A549 (cell line): ENCODE results near the gene SLC38A10. TPM values are rescaled to one million over a fixed set of nuclear protein-coding genes. Genes with fewer than 3 reads are reported as not detected.
A peak's percentile ranks its signal among the peaks of the same experiment; 100 is the strongest.

Experiments
- ATAC-seq, 2 experiments: fragments of 200-7000 bp in 1 of 2; fragments of >200 bp in 1 of 2; cut with Nextera tagmentation in 1 of 2; cut with Tn5 transposase in 1 of 2; 3 replicates each; pipeline versions ENCODE4 v1.8.0 to v1.9.1; 2018 to 2020; ENCODE audit warnings: mild to moderate bottlenecking in 1 of 2, moderate library complexity in 1 of 2
- CTCF ChIA-PET: fragments of 300-600 bp; sonication (Branson Sonifier 250); formaldehyde crosslinking; extraction: SDS; loops from one replicate; lab custom pipeline; 2021; ENCODE audit warnings: antibody characterized with exemption, inconsistent platforms; lab: Yijun Ruan, JAX
- POLR2A ChIA-PET: fragments of 350-600 bp; formaldehyde crosslinking; extraction: SDS; loops from one replicate; lab custom pipeline; 2021; ENCODE audit warnings: antibody characterized with exemption, inconsistent platforms; lab: Yijun Ruan, JAX
- DNase-seq, 2 experiments: peaks; one replicate each; pipeline versions ENCODE4 v3.0.0 to v3.0.0-alpha.2; 2011 to 2016; ENCODE audit warnings: low read depth in 1 of 2, low spot score in 1 of 2
- FAIRE-seq: peaks from 2 replicates; lab custom pipeline; 2011; peaks lifted over from hg19 to GRCh38; lab: Jason Lieb, UNC
- H3K27ac ChIP-seq, 2 experiments: fragments of >200 bp; sonication (Bioruptor Twin); formaldehyde crosslinking; 3 replicates each; pipeline ENCODE4 v1.5.1; 2016 to 2017
- H3K4me1 ChIP-seq: fragments of >200 bp; sonication (Bioruptor Twin); formaldehyde crosslinking; 3 replicates; pipeline ENCODE4 v1.6.1; 2016
- H3K4me2 ChIP-seq: fragments of >200 bp; sonication (Bioruptor Twin); formaldehyde crosslinking; 3 replicates; pipeline ENCODE4 v1.6.1; 2016
- H3K4me3 ChIP-seq: fragments of >200 bp; sonication (Bioruptor Twin); formaldehyde crosslinking; 3 replicates; pipeline ENCODE4 v1.5.1; 2016
- H3K9me3 ChIP-seq: fragments of >200 bp; sonication (Bioruptor Twin); formaldehyde crosslinking; 3 replicates; pipeline ENCODE4 v1.6.1; 2016
- BHLHE40 ChIP-seq: IDR thresholded peaks from 2 replicates; pipeline ENCODE4 v1.6.1; 2012; ENCODE audit warnings: low read depth, low read length, inconsistent platforms
- CBX2 ChIP-seq: fragments of 200-600 bp; sonication (generic); IDR thresholded peaks from 2 replicates; pipeline ENCODE4 v1.6.1; 2016; ENCODE audit warnings: low read depth, mild to moderate bottlenecking, borderline replicate concordance
- CBX8 ChIP-seq: fragments of 200-600 bp; sonication (generic); IDR thresholded peaks from 2 replicates; pipeline ENCODE4 v1.6.1; 2016
- CHD2 ChIP-seq: fragments of 150-350 bp; IDR thresholded peaks from 2 replicates; pipeline ENCODE4 v1.6.1; 2014; ENCODE audit warnings: low read length; ENCODE audit not compliant: partially characterized antibody
- CHD4 ChIP-seq: fragments of 200-600 bp; sonication (generic); IDR thresholded peaks from 2 replicates; pipeline ENCODE4 v1.6.1; 2016; ENCODE audit warnings: antibody characterized with exemption, mild to moderate bottlenecking, borderline replicate concordance
- EHMT2 ChIP-seq: fragments of 200-600 bp; sonication (generic); IDR thresholded peaks from 2 replicates; pipeline ENCODE4 v1.6.1; 2016; ENCODE audit warnings: antibody characterized with exemption, low read depth, mild to moderate bottlenecking, moderate library complexity
- FOSB ChIP-seq: fragments of 250-450 bp; sonication (Bioruptor Pico); IDR thresholded peaks from 2 replicates; pipeline ENCODE4 v1.5.0; 2020; ENCODE audit warnings: mild to moderate bottlenecking, moderate library complexity
- HDAC2 ChIP-seq: fragments of 200-600 bp; sonication (generic); IDR thresholded peaks from 2 replicates; pipeline ENCODE4 v1.6.1; 2016
- HOXB13 ChIP-seq: fragments of 250-450 bp; sonication (Bioruptor Pico); IDR thresholded peaks from 2 replicates; pipeline ENCODE4 v1.5.0; 2020; ENCODE audit warnings: low read depth, mild to moderate bottlenecking, moderate library complexity
- JUN ChIP-seq, 2 experiments: fragments of >200 bp; sonication (Bioruptor Twin); formaldehyde crosslinking; IDR thresholded peaks; 2 replicates in 1 of 2; 3 replicates in 1 of 2; pipeline ENCODE4 v1.6.1; 2016 to 2017
- JUNB ChIP-seq: fragments of >200 bp; sonication (Bioruptor Twin); formaldehyde crosslinking; IDR thresholded peaks from 2 replicates; pipeline ENCODE4 v1.6.1; 2016
- KDM5A ChIP-seq: fragments of 200-600 bp; sonication (generic); IDR thresholded peaks from 2 replicates; pipeline ENCODE4 v1.6.1; 2016; ENCODE audit warnings: antibody characterized with exemption, mild to moderate bottlenecking
- MAFK ChIP-seq: fragments of 450-650 bp; IDR thresholded peaks from 2 replicates; pipeline ENCODE4 v1.6.1; 2014; ENCODE audit not compliant: partially characterized antibody
- RAD21 ChIP-seq, 2 experiments: fragments of >200 bp in 1 of 2; sonication (Bioruptor Twin) in 1 of 2; formaldehyde crosslinking in 1 of 2; IDR thresholded peaks in 1 of 2; conservative IDR thresholded peaks in 1 of 2; 2 replicates in 1 of 2; 3 replicates in 1 of 2; pipeline ENCODE4 v1.6.1; 2012 to 2018; ENCODE audit warnings: inconsistent platforms in 1 of 2
- RNF2 ChIP-seq: fragments of 200-600 bp; sonication (generic); IDR thresholded peaks from 2 replicates; pipeline ENCODE4 v1.6.1; 2016; ENCODE audit warnings: low read depth, mild to moderate bottlenecking, antibody characterized with exemption, moderate library complexity, borderline replicate concordance
- TP53 ChIP-seq: fragments of 250-450 bp; sonication (Bioruptor Pico); IDR thresholded peaks from 2 replicates; pipeline ENCODE4 v1.5.0; 2021; ENCODE audit warnings: mild to moderate bottlenecking, moderate library complexity
- ZNF302 ChIP-seq: fragments of 250-450 bp; sonication (Bioruptor Pico); IDR thresholded peaks from 2 replicates; pipeline ENCODE4 v1.9.0; 2021; ENCODE audit warnings: inconsistent platforms, mild to moderate bottlenecking, moderate library complexity
- ZSCAN20 ChIP-seq: fragments of 250-450 bp; sonication (Bioruptor Pico); IDR thresholded peaks from 2 replicates; pipeline ENCODE4 v1.8.0; 2022; ENCODE audit warnings: mild to moderate bottlenecking, moderate library complexity
- WGBS: methylation state at CpG from one replicate; pipeline ENCODE4 v1.1.6; 2017; ENCODE audit errors: missing lambda C conversion rate; 5-methylcytosine and 5-hydroxymethylcytosine counted together
- polyA plus RNA-seq, 4 experiments: library from polyadenylated mRNA; depleted of rRNA in 3 of 4; stranded (reverse); fragments of >200 nt; fragmentation: RNase III in 1 of 4; extraction: RNeasy Plus Mini Kit Qiagen cat#74134 plus additional on column Dnase treatment in 1 of 4; gene quantifications; 2 replicates in 3 of 4; 3 replicates in 1 of 4; pipeline ENCODE4 v1.2.3, GENCODE V29; 2011 to 2017
- TF ChIP-seq, protein P1 (sequence below): fragments of >200 bp; sonication (Bioruptor Twin); formaldehyde crosslinking; IDR thresholded peaks from 2 replicates; pipeline ENCODE4 v1.6.1; 2016
- TF ChIP-seq, protein P2 (sequence below): IDR thresholded peaks from 2 replicates; pipeline ENCODE4 v1.6.1; 2012
- TF ChIP-seq, protein P3 (sequence below): IDR thresholded peaks from 2 replicates; pipeline ENCODE4 v1.6.1; 2012; ENCODE audit warnings: low read depth, borderline replicate concordance
- TF ChIP-seq, protein P4 (sequence below): fragments of 200-600 bp; sonication (generic); IDR thresholded peaks from 2 replicates; pipeline ENCODE4 v1.6.1; 2016; ENCODE audit warnings: antibody characterized with exemption, mild to moderate bottlenecking, moderate library complexity

The SLC38A10 gene
- polyA plus RNA-seq, 2 of the 4 experiments (the other 2 are of a cell fraction): 35.8 to 67.4 TPM

DNA sequence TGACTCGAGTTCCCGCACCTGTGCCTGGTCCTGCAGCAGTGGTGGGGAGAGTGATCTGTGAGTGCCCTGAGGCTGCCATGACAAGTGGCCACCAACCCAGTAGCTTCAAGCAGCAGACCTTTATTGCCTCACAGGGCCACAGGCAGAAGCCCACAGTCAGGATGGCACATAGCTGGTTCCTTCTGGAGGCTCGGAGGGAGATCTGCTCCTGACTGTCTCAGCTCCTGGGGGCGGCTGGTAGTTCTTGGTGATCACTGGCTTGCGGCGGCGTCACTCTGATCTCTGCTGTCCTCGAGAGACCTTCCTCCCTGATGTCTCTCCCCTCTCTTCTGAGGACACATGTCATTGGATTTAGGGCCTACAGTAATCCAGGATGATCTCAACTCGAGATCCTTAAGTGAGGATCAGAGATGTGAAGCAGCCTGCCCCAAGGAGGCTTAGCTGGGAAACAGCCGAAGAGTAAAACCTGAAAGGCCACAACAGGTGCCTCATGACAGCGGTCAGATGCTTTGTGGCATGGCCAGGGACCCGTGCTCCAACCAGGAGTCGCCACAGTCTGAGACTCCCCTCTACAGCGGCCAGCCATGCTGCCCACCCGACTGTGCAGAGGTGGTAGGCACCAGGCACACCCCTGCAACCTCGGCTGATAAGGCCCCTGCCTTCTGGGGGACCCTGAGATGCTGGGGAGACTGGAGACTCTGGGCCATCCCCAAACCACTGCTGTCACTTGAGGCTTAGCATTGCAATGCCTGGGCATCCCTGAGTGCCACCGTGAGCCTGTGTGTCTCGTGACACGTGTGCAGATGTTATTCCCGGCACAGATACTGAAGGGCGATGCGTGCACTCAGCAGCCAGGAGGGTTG is 30.0 kb upstream of the SLC38A10 start:
- WGBS: 84% methylated on average over 22 of the region's 22 CpGs
- CTCF ChIA-PET: interaction anchor here (0.6 to 11.4 kb wide), 7 partner anchors 10 to 159 kb away, joined by 3 to 158 read pairs (median 11); no protein-coding TSS in a partner anchor
- Histone ChIP-seq H3K4me3 (no peak overlapping the region), H3K4me2 (no peak overlapping the region), H3K9me3 (no peaks in the 10 kb centered on the region), H3K4me1 (peaks cover 23% of the 10 kb centered on the region), H3K27ac (no peak overlapping the region; a peak in 1 of 6 replicates)
- FAIRE-seq (no peak), ATAC-seq (no peak), DNase-seq (no peak)
- POLR2A ChIA-PET: no interaction called here
- TF ChIP-seq CHD4 (no peak), KDM5A (no peak), RAD21 (conservative IDR thresholded peaks at IDR 0.05 in 1 of 2, IDR thresholded peaks at IDR 0.05 in 1 of 2) (no peak)
- TF ChIP-seq, protein P1, sequence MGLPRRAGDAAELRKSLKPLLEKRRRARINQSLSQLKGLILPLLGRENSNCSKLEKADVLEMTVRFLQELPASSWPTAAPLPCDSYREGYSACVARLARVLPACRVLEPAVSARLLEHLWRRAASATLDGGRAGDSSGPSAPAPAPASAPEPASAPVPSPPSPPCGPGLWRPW: no peak
- TF ChIP-seq, protein P2, sequence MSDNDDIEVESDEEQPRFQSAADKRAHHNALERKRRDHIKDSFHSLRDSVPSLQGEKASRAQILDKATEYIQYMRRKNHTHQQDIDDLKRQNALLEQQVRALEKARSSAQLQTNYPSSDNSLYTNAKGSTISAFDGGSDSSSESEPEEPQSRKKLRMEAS: no peak

DNA sequence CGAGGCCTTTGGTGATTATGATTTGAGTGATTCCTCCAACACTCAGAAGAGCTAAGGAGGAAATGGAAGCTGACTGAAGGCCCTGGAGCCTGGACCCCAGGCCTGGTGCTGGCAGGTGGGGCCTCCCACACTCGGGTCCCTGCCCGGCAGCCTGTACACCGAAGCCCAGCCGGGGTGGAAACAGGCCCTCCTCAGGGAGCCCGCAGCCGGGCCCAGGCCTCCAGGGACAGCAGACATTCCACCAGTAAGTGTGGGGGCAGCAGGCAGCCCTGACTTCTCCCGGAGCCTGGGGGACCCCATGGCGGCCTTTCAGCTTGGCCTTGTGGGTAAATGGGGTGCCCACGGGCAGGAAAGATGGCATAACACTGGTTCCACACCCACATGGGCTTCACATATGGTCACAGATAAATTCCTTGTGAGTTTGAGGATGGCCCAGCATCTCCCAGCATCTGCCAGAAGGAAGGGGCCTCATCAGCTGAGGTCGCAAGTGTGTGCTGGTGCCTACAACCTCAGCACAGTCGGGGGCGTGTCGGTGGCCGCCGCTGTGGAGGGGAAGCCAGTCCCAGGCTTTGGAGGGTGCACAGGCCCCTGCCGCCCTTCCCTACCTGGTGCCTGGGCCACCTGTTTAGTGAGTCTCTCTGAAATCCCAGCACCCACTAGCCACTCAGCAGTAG is 29.2 kb upstream of the SLC38A10 start:
- Histone ChIP-seq H3K4me3 (no peak overlapping the region), H3K27ac (0 out of 6 replicates have a peak overlapping the region, but pooled peaks of 1 of the 2 experiments have one; percentile 27), H3K4me1 (peaks cover 15% of the 10 kb centered on the region), H3K4me2 (no peak overlapping the region), H3K9me3 (no peaks in the 10 kb centered on the region)
- WGBS: 90% methylated on average over 13 of the region's 17 CpGs
- ATAC-seq (no peak), FAIRE-seq (no peak), DNase-seq (no peak)
- ChIA-PET CTCF (interaction anchor here (1.0 to 11.4 kb wide), 7 partner anchors 10 to 160 kb away, joined by 3 to 158 read pairs (median 11); no protein-coding TSS in a partner anchor), POLR2A (no interaction called here)
- TF ChIP-seq CHD2 (no peak), CBX8 (no peak), MAFK (no peak), RNF2 (no peak), EHMT2 (no peak)
- TF ChIP-seq, protein P3, sequence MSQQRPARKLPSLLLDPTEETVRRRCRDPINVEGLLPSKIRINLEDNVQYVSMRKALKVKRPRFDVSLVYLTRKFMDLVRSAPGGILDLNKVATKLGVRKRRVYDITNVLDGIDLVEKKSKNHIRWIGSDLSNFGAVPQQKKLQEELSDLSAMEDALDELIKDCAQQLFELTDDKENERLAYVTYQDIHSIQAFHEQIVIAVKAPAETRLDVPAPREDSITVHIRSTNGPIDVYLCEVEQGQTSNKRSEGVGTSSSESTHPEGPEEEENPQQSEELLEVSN: no peak

DNA sequence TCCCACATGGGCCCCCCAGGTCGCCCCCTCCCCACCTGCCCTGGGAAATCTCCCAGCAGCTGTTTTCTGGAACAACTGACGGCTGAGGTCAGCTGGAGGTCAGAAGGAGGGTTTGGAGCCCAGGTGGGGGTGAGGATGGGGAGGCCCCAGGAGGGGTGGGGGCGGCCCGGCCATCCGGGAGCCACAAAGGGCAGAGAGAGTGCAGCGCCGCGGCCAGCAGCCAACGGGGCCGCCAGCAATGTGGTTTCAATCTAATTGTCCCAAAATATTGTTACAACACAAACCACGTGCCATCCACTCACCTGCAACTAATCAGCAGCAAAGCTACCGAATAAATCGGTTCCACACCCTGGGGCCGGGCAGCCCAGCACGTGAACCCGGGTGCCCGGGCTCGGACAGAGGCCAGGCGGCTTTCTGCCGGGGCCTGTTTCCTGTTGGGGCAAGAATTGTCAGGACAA is 28.3 kb upstream of the SLC38A10 start:
- CTCF ChIA-PET: interaction anchor here (1.2 to 11.4 kb wide), 12 partner anchors 8 to 161 kb away, joined by 3 to 158 read pairs (median 6); no protein-coding TSS in a partner anchor
- Histone ChIP-seq H3K27ac (no peak overlapping the region; a peak in 1 of 6 replicates), H3K9me3 (no peaks in the 10 kb centered on the region), H3K4me3 (no peak overlapping the region), H3K4me2 (no peak overlapping the region), H3K4me1 (peaks cover 6% of the 10 kb centered on the region)
- DNase-seq: no peak
- no peak for TF ChIP-seq ZNF302 (CRISPR knock-in tag)
- TF ChIP-seq JUNB: no peak
- TF ChIP-seq HOXB13 (CRISPR knock-in tag): no peak
- no peak for TF ChIP-seq FOSB (CRISPR knock-in tag)
- TF ChIP-seq, protein P4, sequence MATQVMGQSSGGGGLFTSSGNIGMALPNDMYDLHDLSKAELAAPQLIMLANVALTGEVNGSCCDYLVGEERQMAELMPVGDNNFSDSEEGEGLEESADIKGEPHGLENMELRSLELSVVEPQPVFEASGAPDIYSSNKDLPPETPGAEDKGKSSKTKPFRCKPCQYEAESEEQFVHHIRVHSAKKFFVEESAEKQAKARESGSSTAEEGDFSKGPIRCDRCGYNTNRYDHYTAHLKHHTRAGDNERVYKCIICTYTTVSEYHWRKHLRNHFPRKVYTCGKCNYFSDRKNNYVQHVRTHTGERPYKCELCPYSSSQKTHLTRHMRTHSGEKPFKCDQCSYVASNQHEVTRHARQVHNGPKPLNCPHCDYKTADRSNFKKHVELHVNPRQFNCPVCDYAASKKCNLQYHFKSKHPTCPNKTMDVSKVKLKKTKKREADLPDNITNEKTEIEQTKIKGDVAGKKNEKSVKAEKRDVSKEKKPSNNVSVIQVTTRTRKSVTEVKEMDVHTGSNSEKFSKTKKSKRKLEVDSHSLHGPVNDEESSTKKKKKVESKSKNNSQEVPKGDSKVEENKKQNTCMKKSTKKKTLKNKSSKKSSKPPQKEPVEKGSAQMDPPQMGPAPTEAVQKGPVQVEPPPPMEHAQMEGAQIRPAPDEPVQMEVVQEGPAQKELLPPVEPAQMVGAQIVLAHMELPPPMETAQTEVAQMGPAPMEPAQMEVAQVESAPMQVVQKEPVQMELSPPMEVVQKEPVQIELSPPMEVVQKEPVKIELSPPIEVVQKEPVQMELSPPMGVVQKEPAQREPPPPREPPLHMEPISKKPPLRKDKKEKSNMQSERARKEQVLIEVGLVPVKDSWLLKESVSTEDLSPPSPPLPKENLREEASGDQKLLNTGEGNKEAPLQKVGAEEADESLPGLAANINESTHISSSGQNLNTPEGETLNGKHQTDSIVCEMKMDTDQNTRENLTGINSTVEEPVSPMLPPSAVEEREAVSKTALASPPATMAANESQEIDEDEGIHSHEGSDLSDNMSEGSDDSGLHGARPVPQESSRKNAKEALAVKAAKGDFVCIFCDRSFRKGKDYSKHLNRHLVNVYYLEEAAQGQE: no peak
- TF ChIP-seq HDAC2: no peak
- no peak for TF ChIP-seq BHLHE40
- TF ChIP-seq ZSCAN20 (CRISPR knock-in tag): no peak
- no peak for TF ChIP-seq JUN (IDR thresholded peaks at IDR 0.05)
- TF ChIP-seq CBX2: no peak
- TF ChIP-seq TP53 (CRISPR knock-in tag): no peak
- POLR2A ChIA-PET: interaction anchor here (2.2 kb wide), 1 partner anchor 28 kb away, joined by 6 read pairs; the partner anchor contains the start of gene SLC38A10
- no peak for ATAC-seq
- no peak for FAIRE-seq
- 93% methylated on average over 18 of the region's 20 CpGs for WGBS
